C4-2B (cell line): ENCODE measurements around the gene HCN2.

ENCODE experiments used
- H3K27ac ChIP-seq: fragments of 450-650 bp; 2 replicates; pipeline ENCODE4 v1.5.1; 2017
- ZFX ChIP-seq: fragments of 450-650 bp; IDR thresholded peaks from 2 replicates; pipeline ENCODE4 v1.6.1; 2017
- TF ChIP-seq, protein P1 (sequence below): fragments of 450-650 bp; conservative IDR thresholded peaks from 2 replicates; pipeline ENCODE4 v1.5.1; 2017; ENCODE audit warnings: mild to moderate bottlenecking

HCN2 gene

DNA sequence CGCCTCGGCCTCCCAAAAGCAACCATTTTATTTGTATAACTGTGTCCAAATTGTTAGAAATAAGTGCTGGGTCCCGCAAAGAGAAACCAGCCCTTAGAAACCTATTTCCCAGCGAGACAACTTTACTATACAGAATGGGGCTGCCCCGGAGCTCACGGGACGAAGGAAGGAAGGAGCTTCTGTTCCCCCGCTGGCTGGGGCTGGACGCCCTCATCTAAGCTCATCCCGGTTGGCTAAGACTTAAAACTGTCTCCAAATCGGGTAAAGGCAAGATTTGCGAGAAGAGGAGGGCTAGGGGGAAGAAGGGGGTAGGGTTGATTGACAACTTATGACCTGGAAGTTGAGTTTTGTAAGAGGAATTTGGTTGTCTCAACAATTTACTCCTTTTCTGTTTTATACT is 29.6 kb upstream of the HCN2 start:
- TF ChIP-seq, protein P1, sequence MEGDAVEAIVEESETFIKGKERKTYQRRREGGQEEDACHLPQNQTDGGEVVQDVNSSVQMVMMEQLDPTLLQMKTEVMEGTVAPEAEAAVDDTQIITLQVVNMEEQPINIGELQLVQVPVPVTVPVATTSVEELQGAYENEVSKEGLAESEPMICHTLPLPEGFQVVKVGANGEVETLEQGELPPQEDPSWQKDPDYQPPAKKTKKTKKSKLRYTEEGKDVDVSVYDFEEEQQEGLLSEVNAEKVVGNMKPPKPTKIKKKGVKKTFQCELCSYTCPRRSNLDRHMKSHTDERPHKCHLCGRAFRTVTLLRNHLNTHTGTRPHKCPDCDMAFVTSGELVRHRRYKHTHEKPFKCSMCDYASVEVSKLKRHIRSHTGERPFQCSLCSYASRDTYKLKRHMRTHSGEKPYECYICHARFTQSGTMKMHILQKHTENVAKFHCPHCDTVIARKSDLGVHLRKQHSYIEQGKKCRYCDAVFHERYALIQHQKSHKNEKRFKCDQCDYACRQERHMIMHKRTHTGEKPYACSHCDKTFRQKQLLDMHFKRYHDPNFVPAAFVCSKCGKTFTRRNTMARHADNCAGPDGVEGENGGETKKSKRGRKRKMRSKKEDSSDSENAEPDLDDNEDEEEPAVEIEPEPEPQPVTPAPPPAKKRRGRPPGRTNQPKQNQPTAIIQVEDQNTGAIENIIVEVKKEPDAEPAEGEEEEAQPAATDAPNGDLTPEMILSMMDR, result no peak
- TF ChIP-seq ZFX, result no peak
- no peak overlapping the region for H3K27ac ChIP-seq

DNA sequence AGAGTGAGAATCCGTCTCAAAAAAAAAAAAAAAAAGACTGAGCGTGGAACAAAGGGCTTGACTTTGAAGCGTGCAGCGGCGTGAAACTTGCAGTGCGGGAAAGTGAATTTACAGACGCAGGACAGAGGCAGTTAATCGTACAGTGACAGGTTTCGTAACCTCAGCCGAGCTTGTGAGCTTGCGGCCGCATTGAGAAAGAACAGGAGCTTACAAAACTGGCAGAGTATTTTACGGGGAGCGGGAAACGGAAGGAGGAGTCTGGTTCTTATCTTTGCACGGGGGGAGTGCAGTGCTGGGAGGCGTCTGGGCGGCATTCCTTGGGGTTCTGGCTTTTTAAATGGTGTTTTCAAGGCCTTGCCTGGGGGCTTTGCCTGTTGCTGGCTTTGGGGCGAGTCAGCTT is 23.3 kb upstream of the HCN2 start:
- no peak overlapping the region for H3K27ac ChIP-seq
- no peak for TF ChIP-seq ZFX
- TF ChIP-seq, protein P1, result no peak

DNA sequence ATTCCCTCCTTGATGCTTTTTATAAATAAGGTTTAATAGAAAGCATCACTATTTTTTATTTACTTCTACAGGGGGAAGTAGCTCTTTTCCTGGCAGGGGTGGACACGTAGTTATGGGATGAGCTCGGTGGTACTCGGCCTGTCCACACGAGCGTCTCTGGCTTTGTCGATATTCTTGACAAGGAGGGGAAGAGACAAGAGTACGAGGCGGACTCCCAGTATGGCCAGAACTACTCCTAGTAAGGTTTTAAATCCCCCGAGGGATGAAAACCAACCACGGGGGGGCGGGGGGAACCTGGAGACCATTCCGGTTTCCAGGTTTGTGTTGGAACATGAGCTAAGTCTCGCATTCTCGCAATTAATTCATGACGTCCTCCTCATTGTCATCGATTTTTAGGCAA is 22.8 kb upstream of the HCN2 start:
- TF ChIP-seq ZFX, result no peak
- TF ChIP-seq, protein P1, result no peak
- H3K27ac ChIP-seq, result no peak overlapping the region

DNA sequence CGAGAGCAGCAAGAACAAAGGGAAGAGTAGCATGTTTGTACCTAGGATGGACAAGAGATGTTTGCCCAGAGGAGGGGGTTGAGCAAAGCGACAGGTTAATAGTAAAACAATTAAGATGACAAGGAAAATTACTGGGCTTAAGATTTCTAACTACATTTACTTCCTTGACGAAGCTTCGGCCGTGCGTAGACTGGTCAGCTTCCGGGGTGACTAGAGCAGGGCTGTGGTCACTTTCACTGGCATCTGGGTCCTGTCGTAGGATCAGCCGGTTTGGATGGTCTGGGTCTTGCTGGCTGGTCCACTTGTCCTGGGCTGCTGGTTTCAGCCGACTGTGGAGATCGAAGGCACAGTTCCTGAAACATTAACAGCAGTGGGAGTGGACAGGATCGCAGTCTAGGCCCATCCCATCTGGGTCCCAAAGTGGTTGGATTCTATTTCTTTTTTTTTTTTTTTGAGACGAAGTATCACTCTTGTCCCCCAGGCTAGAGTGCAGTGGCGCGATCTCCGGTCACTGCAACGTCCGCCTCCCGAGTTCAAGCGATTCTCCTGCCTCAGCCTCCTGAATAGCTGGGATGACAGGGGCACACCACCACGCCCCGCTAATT is 22.3 kb upstream of the HCN2 start:
- TF ChIP-seq ZFX, result no peak
- TF ChIP-seq, protein P1, result no peak
- H3K27ac ChIP-seq, result no peak overlapping the region

DNA sequence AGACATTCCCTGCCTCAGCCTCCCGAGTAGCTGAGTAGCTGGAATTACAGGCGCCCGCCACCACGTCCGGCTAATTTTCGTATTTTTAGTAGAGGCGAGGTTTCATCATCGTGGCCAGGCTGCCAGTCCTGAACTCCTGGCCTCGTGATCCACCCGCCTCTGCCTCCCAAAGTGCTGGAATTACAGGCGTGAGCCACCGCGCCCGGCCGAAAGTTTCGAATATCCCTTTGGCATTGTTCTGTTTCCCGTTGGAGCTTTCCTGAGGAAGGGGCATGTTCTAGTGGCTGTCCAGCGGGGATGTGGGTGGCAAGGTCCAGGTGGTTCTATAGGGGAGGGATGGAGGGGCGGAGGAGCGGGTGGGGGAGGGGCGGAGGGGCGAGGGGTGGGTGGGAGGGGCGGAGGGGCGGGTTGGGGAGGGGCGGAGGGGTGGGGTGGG is 19.4 kb upstream of the HCN2 start:
- H3K27ac ChIP-seq, result peak overlapping the region; percentile 37
- TF ChIP-seq ZFX, result no peak
- TF ChIP-seq, protein P1, result no peak

DNA sequence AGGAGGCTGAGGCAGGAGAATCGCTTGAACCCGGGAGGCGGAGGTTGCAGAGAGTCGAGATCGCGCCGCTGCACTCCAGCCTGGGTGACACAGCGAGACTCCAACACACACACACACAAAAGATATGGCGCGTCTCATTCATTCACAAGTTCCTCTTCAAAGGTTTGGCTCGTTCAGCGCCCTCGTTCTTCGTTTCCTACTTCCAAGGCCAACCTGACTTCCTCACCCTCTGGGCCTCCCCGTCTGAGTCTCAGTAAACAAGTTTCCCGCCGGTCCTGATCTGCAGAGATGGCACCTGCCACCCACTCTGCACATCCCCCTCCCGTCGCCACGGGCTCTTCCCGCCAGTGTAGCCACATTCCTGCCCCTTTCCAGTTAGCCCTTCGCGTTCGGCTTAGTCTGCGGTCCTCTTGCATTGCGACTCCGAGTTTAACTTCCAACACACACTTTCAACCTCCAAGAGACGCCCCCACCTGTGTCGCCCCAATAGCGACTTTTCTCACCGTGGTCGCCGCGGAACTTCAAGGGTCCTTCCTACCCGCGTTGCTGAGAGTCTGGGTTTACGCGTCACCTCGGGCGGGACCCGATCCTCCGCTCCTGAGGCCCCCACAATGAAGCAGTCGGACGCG is 18.6 kb upstream of the HCN2 start:
- TF ChIP-seq, protein P1, result no peak
- TF ChIP-seq ZFX, result no peak
- peak overlapping the region; percentile 95 for H3K27ac ChIP-seq

DNA sequence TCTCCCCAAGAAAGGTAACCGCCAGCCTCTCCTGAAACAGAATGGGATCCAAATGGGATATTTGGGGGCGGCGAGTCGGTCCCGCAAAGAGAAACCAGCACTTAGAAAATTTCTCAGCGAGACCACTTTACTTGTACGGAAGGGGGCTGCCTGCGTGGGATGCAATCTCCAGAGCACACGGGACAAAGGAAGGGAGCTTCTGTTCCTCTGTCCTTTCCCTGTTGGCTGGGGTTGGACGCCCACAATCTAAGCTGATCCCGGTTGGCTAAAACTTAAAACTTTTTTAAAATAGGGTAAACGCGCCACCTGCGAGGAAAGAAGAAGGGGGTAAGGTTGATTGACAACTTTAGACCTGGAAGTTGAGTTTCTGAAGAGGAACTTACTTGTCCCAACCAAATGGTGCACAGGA is 18.1 kb upstream of the HCN2 start:
- H3K27ac ChIP-seq, result peak overlapping the region; percentile 95

More for the DNA sequence above, 18.1 kb upstream of the HCN2 start:
- TF ChIP-seq, protein P1, result no peak
- TF ChIP-seq ZFX, result no peak
